C4-2B (cell line): Measurements from ENCODE around the gene NBAS.
"Not testable (repeated sequence)": the region's sequence is repeated elsewhere in the genome, so short reads cannot be mapped to it uniquely, and the experiment has no call there.

Source experiments
- H3K27ac ChIP-seq: fragments of 450-650 bp; 2 replicates; pipeline ENCODE4 v1.5.1; 2017
- ZFX ChIP-seq: fragments of 450-650 bp; IDR thresholded peaks from 2 replicates; pipeline ENCODE4 v1.6.1; 2017
- TF ChIP-seq, protein P1 (sequence below): fragments of 450-650 bp; conservative IDR thresholded peaks from 2 replicates; pipeline ENCODE4 v1.5.1; 2017; ENCODE audit warnings: mild to moderate bottlenecking

The NBAS gene

DNA sequence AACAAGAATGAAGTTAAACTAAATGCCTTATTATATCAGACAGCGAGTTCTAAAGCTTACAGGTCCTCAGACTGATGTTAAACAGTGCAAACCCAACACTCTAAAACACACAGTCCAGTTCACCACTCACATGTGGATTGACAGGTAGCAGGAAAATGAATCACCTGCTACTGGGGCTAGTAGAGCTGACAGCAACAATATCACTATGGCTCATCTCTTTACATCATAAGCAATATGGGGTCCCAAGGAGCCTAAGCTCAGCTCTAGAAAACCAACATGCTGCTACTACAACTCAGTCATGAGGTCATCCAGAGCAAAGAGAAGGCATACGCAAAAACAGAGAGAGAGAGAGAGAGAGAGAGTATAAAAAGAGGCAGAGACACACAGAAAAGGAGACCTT is 145.4 kb downstream of the NBAS start:
- H3K27ac ChIP-seq: no peak overlapping the region
- TF ChIP-seq ZFX: no peak
- TF ChIP-seq, protein P1, sequence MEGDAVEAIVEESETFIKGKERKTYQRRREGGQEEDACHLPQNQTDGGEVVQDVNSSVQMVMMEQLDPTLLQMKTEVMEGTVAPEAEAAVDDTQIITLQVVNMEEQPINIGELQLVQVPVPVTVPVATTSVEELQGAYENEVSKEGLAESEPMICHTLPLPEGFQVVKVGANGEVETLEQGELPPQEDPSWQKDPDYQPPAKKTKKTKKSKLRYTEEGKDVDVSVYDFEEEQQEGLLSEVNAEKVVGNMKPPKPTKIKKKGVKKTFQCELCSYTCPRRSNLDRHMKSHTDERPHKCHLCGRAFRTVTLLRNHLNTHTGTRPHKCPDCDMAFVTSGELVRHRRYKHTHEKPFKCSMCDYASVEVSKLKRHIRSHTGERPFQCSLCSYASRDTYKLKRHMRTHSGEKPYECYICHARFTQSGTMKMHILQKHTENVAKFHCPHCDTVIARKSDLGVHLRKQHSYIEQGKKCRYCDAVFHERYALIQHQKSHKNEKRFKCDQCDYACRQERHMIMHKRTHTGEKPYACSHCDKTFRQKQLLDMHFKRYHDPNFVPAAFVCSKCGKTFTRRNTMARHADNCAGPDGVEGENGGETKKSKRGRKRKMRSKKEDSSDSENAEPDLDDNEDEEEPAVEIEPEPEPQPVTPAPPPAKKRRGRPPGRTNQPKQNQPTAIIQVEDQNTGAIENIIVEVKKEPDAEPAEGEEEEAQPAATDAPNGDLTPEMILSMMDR: no peak

DNA sequence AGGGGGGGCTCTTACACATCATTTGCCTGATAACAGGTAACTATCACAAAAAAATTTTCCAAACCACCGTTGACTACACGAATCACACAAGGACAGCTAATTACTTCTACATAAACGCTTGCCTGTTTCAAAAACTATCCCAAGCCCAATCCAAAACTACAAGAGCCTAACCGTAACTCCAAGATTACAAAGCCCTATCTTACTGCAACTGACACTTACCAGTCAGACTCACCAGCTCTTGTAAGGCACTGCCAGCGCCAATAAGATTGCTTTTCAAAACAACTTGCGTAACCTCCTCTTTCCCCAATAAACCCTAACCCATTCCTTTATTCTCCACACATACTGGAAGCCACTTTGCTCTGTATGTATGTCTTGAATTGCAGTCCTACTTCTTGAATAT is 148.4 kb downstream of the NBAS start:
- TF ChIP-seq, protein P1: no peak
- no peak for TF ChIP-seq ZFX
- H3K27ac ChIP-seq: no peak overlapping the region

DNA sequence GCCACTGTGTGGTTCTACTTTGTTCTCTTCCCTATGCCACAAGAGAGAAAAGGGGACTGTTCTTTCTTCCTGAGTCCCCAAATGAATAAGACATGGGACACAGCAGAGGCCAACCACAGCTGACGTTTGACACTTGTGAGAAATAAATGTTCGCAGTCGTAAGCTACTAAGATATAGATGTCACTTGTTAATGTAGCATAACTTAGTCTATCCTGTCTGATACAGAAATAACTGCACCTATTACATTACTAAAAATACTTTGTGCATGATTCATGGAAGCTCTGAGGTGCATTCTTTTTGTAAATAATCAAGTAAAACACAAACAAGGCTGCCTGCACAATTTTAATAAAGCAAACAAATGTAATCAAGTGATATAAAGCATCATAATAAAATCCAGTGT is 148.8 kb downstream of the NBAS start:
- H3K27ac ChIP-seq: no peak overlapping the region
- TF ChIP-seq, protein P1: no peak
- no peak for TF ChIP-seq ZFX

DNA sequence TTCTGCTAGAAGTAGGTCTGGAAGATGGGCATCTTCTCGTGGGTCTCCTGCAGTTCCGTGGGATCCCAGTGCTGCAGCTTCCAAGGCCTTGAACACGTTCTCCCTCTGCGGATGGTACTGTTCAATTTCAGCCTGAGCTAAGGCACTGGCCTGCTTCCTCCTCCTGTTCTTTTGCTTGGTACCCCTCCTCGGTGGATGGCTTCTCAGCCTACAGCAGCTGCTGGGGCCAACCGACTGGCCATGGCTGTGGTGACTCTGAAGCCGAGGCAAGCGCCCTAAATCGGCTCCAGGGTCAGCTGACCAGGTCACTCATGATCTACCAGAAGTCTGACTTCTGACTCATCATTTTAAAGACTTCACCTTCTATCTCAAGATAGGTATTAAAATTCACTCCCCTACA is 150.2 kb downstream of the NBAS start:
- TF ChIP-seq, protein P1: no peak
- TF ChIP-seq ZFX: no peak
- H3K27ac ChIP-seq: no peak overlapping the region

DNA sequence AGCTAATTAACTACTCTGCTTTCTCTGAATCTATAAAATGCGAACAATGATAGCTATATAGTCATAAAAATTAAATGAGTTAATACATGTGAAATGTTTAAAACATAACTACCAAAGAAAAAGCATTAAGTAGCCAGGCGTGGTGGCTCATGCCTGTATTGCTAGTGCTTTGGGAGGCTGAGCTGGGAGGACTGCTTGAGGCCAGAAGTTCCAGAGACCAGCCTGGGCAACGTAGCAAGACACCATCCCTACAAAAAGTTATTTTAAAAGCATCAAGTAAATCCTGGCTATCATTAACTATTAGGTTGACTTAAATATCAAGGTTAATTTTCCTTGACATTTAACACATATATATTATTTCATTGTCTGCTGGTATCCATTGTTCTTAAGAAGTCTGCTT is 152.4 kb downstream of the NBAS start:
- no peak for TF ChIP-seq ZFX
- TF ChIP-seq, protein P1: no peak
- H3K27ac ChIP-seq: no peak overlapping the region

DNA sequence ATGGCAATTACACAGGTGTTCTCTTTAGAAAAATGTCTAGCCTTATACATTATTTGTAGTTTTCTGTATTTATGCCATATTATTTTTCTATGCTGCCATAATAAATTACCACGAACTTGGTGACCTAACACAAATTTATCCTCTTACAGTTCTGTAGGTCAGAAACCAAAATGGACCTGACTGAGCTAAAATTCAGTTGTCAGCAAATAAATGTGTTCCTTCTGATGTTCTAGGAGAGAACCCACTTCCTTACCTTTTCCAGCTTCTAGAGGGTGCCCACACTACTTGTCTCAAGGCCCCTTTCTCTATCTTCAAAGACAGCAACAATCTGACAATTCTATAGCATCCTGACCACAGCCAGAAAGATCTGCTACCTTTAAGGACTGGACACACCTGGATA is 153.5 kb downstream of the NBAS start:
- H3K27ac ChIP-seq: no peak overlapping the region
- TF ChIP-seq, protein P1: no peak

DNA sequence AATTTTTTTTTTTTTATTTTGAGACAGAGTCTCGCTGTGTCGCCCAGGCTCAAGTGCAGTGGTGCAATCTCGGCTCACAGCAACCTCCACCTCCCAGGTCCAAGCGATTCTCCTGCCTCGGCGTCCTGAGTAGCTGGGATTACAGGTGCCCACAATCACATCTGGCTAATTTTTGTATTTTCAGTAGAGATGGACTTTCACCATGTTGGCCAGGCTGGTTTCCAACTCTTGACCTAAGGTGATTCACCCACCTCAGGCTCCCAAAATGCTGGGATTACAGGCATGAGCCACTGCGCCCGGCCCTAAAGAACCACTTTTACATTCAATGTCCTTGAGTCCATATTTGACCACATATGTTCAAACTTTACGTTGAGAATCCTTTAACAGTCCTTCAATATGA is 156.6 kb downstream of the NBAS start:
- not testable (repeated sequence) for H3K27ac ChIP-seq

DNA sequence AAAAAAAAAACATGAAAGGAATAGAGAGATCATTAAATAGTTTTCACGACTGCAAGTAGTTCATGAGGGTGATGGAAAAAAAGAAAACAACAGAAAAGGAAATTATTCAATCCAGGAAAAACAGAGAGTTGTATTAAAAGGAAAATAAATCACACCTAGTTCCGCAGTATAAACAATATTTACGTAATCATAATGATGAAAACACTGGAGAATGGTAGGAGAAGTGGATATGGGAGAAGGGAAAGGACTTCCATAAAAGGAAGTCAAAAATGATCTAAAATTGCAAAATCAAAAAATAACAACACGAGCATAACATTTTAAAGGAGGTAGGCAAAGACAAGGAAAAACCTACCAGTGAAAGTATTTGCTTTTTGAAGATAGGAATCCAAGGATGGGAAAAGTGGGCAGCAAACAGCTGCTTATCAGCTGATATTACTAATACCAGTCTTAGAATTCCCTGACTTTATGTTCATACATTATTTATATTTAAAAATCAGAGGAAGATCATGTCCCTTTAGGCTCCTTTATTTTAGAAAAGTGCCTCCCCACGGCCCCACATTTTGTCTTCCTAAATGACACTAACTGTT is 160.8 kb downstream of the NBAS start:
- TF ChIP-seq, protein P1: no peak
- no peak for TF ChIP-seq ZFX
- no peak overlapping the region for H3K27ac ChIP-seq
